Activated CD8-positive, alpha-beta T cell treated with anti-CD3 and anti-CD28 coated beads, Interleukin-2, amount 10 ng/mL, durations not matched to agents 7 days and 5 days (primary cell): ENCODE measurements around the gene DEUP1. TPM values are rescaled to one million over a fixed set of nuclear protein-coding genes. Genes with fewer than 3 reads are reported as not detected.
"Not testable (repeated sequence)": the region's sequence is repeated elsewhere in the genome, so short reads cannot be mapped to it uniquely, and the experiment has no call there.

Experiments used
- ATAC-seq: fragments of 150-1000 bp; cut with Tn5 transposase; one replicate; pipeline ENCODE4 v1.10.0; 2021; ENCODE audit warnings: moderate library complexity
- CTCF ChIA-PET: fragments of 350-600 bp; sonication (Branson Sonifier 250); formaldehyde crosslinking; loops from one replicate; lab custom pipeline; 2021; ENCODE audit warnings: antibody characterized with exemption; lab: Charles Lee
- POLR2A ChIA-PET: fragments of 350-600 bp; sonication (Branson Sonifier 250); formaldehyde crosslinking; loops from one replicate; lab custom pipeline; 2021; ENCODE audit warnings: antibody characterized with exemption; lab: Charles Lee
- DNase-seq: peaks from one replicate; pipeline ENCODE4 v3.0.0-alpha.2; 2020
- H3K27ac Mint-ChIP-seq: one replicate; pipeline ENCODE4 v1.8.0; 2021; ENCODE audit warnings: mild to moderate bottlenecking, mixed read lengths
- H3K27me3 Mint-ChIP-seq: one replicate; pipeline ENCODE4 v1.8.0; 2021; ENCODE audit warnings: low read depth, mixed read lengths
- H3K36me3 Mint-ChIP-seq: one replicate; pipeline ENCODE4 v1.8.0; 2021; ENCODE audit warnings: low read depth, mixed read lengths
- H3K4me1 Mint-ChIP-seq: one replicate; pipeline ENCODE4 v1.8.0; 2021; ENCODE audit warnings: low read depth, mixed read lengths
- H3K4me3 Mint-ChIP-seq: one replicate; pipeline ENCODE4 v1.8.0; 2021; ENCODE audit warnings: mild to moderate bottlenecking, mixed read lengths
- H3K9me3 Mint-ChIP-seq: one replicate; pipeline ENCODE4 v1.8.0; 2022; ENCODE audit warnings: mixed read lengths; ENCODE audit not compliant: insufficient read depth
- total RNA-seq, 2 experiments: library from RNA; stranded (reverse); gene quantifications; one replicate each; pipeline ENCODE4 v1.2.3, GENCODE V29; 2021

The DEUP1 gene
- total RNA-seq, 2 experiments from 2014 or later, result not detected

GRCh38 chr11:93458286-93458685 is 127.7 kb downstream of the DEUP1 start:
- no peaks in the 10 kb centered on the region for H3K36me3 Mint-ChIP-seq
- no peaks in the 10 kb centered on the region for H3K9me3 Mint-ChIP-seq
- DNase-seq (no peak), ATAC-seq (no peak)
- ChIA-PET POLR2A (no interaction called here), CTCF (no interaction called here)
- H3K4me3 Mint-ChIP-seq, result no peak overlapping the region
- no peaks in the 10 kb centered on the region for H3K27me3 Mint-ChIP-seq
- H3K4me1 Mint-ChIP-seq, result no peaks in the 10 kb centered on the region
- no peak overlapping the region for H3K27ac Mint-ChIP-seq

GRCh38 chr11:93463666-93464065 is 133.1 kb downstream of the DEUP1 start:
- H3K9me3 Mint-ChIP-seq, H3K27me3 Mint-ChIP-seq, H3K4me3 Mint-ChIP-seq, CTCF ChIA-PET, H3K36me3 Mint-ChIP-seq, DNase-seq, H3K27ac Mint-ChIP-seq, ATAC-seq, H3K4me1 Mint-ChIP-seq, POLR2A ChIA-PET: not testable (repeated sequence)

GRCh38 chr11:93464927-93465540 is 134.5 kb downstream of the DEUP1 start:
- Mint-ChIP-seq H3K27ac (no peak overlapping the region), H3K36me3 (no peaks in the 10 kb centered on the region), H3K4me1 (no peaks in the 10 kb centered on the region), H3K27me3 (no peaks in the 10 kb centered on the region), H3K4me3 (no peak overlapping the region), H3K9me3 (no peaks in the 10 kb centered on the region)
- CTCF ChIA-PET, result no interaction called here
- DNase-seq (no peak), ATAC-seq (no peak)
- POLR2A ChIA-PET, result no interaction called here

GRCh38 chr11:93467054-93467453 is 136.5 kb downstream of the DEUP1 start:
- Mint-ChIP-seq H3K27me3 (no peaks in the 10 kb centered on the region), H3K27ac (no peak overlapping the region), H3K4me1 (no peaks in the 10 kb centered on the region), H3K36me3 (no peaks in the 10 kb centered on the region), H3K4me3 (no peak overlapping the region), H3K9me3 (no peaks in the 10 kb centered on the region)
- no peak for ATAC-seq
- ChIA-PET CTCF (no interaction called here), POLR2A (no interaction called here)
- DNase-seq, result no peak

GRCh38 chr11:93468290-93468689 is 137.7 kb downstream of the DEUP1 start:
- ChIA-PET CTCF (no interaction called here), POLR2A (no interaction called here)
- DNase-seq (no peak), ATAC-seq (no peak)
- H3K4me1 Mint-ChIP-seq, result no peaks in the 10 kb centered on the region
- H3K27me3 Mint-ChIP-seq, result no peaks in the 10 kb centered on the region
- H3K27ac Mint-ChIP-seq, result no peak overlapping the region
- H3K9me3 Mint-ChIP-seq, result no peaks in the 10 kb centered on the region
- no peak overlapping the region for H3K4me3 Mint-ChIP-seq
- no peaks in the 10 kb centered on the region for H3K36me3 Mint-ChIP-seq

GRCh38 chr11:93474123-93474522 is 143.6 kb downstream of the DEUP1 start:
- ATAC-seq, result no peak
- no peaks in the 10 kb centered on the region for H3K4me1 Mint-ChIP-seq
- no peak for DNase-seq
- POLR2A ChIA-PET, result no interaction called here
- H3K27ac Mint-ChIP-seq, result no peak overlapping the region
- H3K9me3 Mint-ChIP-seq, result no peaks in the 10 kb centered on the region
- peaks cover 2% of the 10 kb centered on the region for H3K36me3 Mint-ChIP-seq
- no peak overlapping the region for H3K4me3 Mint-ChIP-seq
- H3K27me3 Mint-ChIP-seq, result no peaks in the 10 kb centered on the region
- CTCF ChIA-PET, result no interaction called here

- POLR2A ChIA-PET, result no interaction called here
These were observed 146.3 kb downstream of the DEUP1 start for GRCh38 chr11:93476796-93477195.

GRCh38 chr11:93477684-93478234 is 147.2 kb downstream of the DEUP1 start:
- DNase-seq, result no peak
- ATAC-seq, result no peak
- ChIA-PET POLR2A (no interaction called here), CTCF (no interaction called here)
- Mint-ChIP-seq H3K36me3 (peaks cover 2% of the 10 kb centered on the region), H3K4me1 (no peaks in the 10 kb centered on the region), H3K27me3 (no peaks in the 10 kb centered on the region), H3K27ac (no peak overlapping the region), H3K9me3 (no peaks in the 10 kb centered on the region), H3K4me3 (no peak overlapping the region)

More at GRCh38 chr11:93476796-93477195, 146.3 kb downstream of the DEUP1 start:
- H3K27ac Mint-ChIP-seq, result no peak overlapping the region
- H3K4me1 Mint-ChIP-seq, result no peaks in the 10 kb centered on the region
- ATAC-seq (no peak), DNase-seq (no peak)
- H3K27me3 Mint-ChIP-seq, result no peaks in the 10 kb centered on the region
- no peaks in the 10 kb centered on the region for H3K9me3 Mint-ChIP-seq
- H3K4me3 Mint-ChIP-seq, result no peak overlapping the region
- CTCF ChIA-PET, result no interaction called here
- peaks cover 2% of the 10 kb centered on the region for H3K36me3 Mint-ChIP-seq

- Mint-ChIP-seq H3K27ac (no peak overlapping the region), H3K9me3 (no peaks in the 10 kb centered on the region), H3K4me3 (no peak overlapping the region), H3K36me3 (no peaks in the 10 kb centered on the region), H3K4me1 (no peaks in the 10 kb centered on the region), H3K27me3 (no peaks in the 10 kb centered on the region)
- no peak for ATAC-seq
- no peak for DNase-seq
- POLR2A ChIA-PET, result no interaction called here
- CTCF ChIA-PET, result no interaction called here
These were observed 148.3 kb downstream of the DEUP1 start for GRCh38 chr11:93478841-93479240.

GRCh38 chr11:93480256-93480655 is 149.7 kb downstream of the DEUP1 start:
- H3K4me3 Mint-ChIP-seq, result no peak overlapping the region

GRCh38 chr11:93480756-93481155 is 150.2 kb downstream of the DEUP1 start:
- Mint-ChIP-seq H3K9me3 (no peaks in the 10 kb centered on the region), H3K4me3 (no peak overlapping the region), H3K27me3 (no peaks in the 10 kb centered on the region), H3K4me1 (no peaks in the 10 kb centered on the region), H3K36me3 (no peaks in the 10 kb centered on the region), H3K27ac (no peak overlapping the region)
- CTCF ChIA-PET, result no interaction called here
- POLR2A ChIA-PET, result no interaction called here
- no peak for DNase-seq
- ATAC-seq, result no peak

More at GRCh38 chr11:93480256-93480655, 149.7 kb downstream of the DEUP1 start:
- H3K27ac Mint-ChIP-seq, result no peak overlapping the region
- ATAC-seq (no peak), DNase-seq (no peak)
- ChIA-PET POLR2A (no interaction called here), CTCF (no interaction called here)
- H3K9me3 Mint-ChIP-seq, result no peaks in the 10 kb centered on the region
- no peaks in the 10 kb centered on the region for H3K36me3 Mint-ChIP-seq
- no peaks in the 10 kb centered on the region for H3K4me1 Mint-ChIP-seq
- H3K27me3 Mint-ChIP-seq, result no peaks in the 10 kb centered on the region

GRCh38 chr11:93481279-93481678 is 150.7 kb downstream of the DEUP1 start:
- Mint-ChIP-seq H3K36me3 (no peaks in the 10 kb centered on the region), H3K27ac (no peak overlapping the region), H3K4me1 (no peaks in the 10 kb centered on the region), H3K4me3 (no peak overlapping the region), H3K9me3 (no peaks in the 10 kb centered on the region), H3K27me3 (no peaks in the 10 kb centered on the region)
- POLR2A ChIA-PET, result no interaction called here
- DNase-seq (no peak), ATAC-seq (no peak)
- CTCF ChIA-PET, result no interaction called here

- DNase-seq, result no peak
- Mint-ChIP-seq H3K4me3 (no peak overlapping the region), H3K9me3 (no peaks in the 10 kb centered on the region), H3K4me1 (no peaks in the 10 kb centered on the region), H3K36me3 (no peaks in the 10 kb centered on the region), H3K27ac (no peak overlapping the region), H3K27me3 (no peaks in the 10 kb centered on the region)
- ChIA-PET POLR2A (no interaction called here), CTCF (no interaction called here)
- no peak for ATAC-seq
These were observed 151.2 kb downstream of the DEUP1 start for GRCh38 chr11:93481696-93482095.
